Lung (tissue), 12 donors: Measurements from ENCODE around the gene TENM4. TPM values are rescaled to one million over a fixed set of nuclear protein-coding genes. Genes with fewer than 3 reads are reported as not detected.

Experiments
- ATAC-seq: fragments of 200-7000 bp; cut with Tn5 transposase; one replicate; pipeline ENCODE4 v1.9.1; 2020; ENCODE audit warnings: moderate number of reproducible peaks; ENCODE audit not compliant: insufficient read depth, low FRiP score
- DNase-seq, 3 donors: peaks; one replicate each; pipeline ENCODE4 v3.0.0-alpha.2; 2013 to 2017
- H3K27ac ChIP-seq, 2 donors: one replicate each; pipeline ENCODE4 v1.5.1; 2013; ENCODE audit warnings: mild to moderate bottlenecking in 2 of 2, moderate library complexity in 2 of 2, control low read depth in 1 of 2, inconsistent platforms in 1 of 2, low read depth in 1 of 2, low read length in 1 of 2
- H3K27me3 ChIP-seq, 3 donors: one replicate each; pipeline ENCODE4 v1.5.1; 2013; ENCODE audit warnings: low read length in 2 of 3; ENCODE audit not compliant: control insufficient read depth in 3 of 3, insufficient read depth in 3 of 3
- H3K36me3 ChIP-seq, 4 donors: one replicate each; pipeline ENCODE4 v1.5.1; 2013; ENCODE audit warnings: low read length in 4 of 4, mild to moderate bottlenecking in 1 of 4, moderate library complexity in 1 of 4; ENCODE audit not compliant: control insufficient read depth in 4 of 4, insufficient read depth in 4 of 4
- H3K4me1 ChIP-seq, 5 donors: one replicate each; pipeline ENCODE4 v1.5.1; 2013; ENCODE audit warnings: low read length in 5 of 5, mild to moderate bottlenecking in 2 of 5, moderate library complexity in 1 of 5; ENCODE audit not compliant: control insufficient read depth in 5 of 5, insufficient read depth in 5 of 5
- H3K4me3 ChIP-seq: one replicate; pipeline ENCODE4 v1.5.1; 2013; ENCODE audit warnings: mild to moderate bottlenecking, control low read depth, moderate library complexity
- H3K9ac ChIP-seq, 2 donors: one replicate each; pipeline ENCODE4 v1.5.1; 2013; ENCODE audit warnings: low read length in 2 of 2, control low read depth in 1 of 2; ENCODE audit not compliant: insufficient read depth in 1 of 2
- H3K9me3 ChIP-seq, 4 donors: one replicate each; pipeline ENCODE4 v1.5.1; 2013; ENCODE audit warnings: low read length in 3 of 4, mild to moderate bottlenecking in 1 of 4, moderate library complexity in 1 of 4; ENCODE audit not compliant: control insufficient read depth in 4 of 4, insufficient read depth in 3 of 4
- CTCF ChIP-seq: IDR thresholded peaks from 2 replicates; pipeline ENCODE4 v1.5.1; 2012; ENCODE audit warnings: mild to moderate bottlenecking; ENCODE audit errors: control extremely low read depth, extremely low read depth
- WGBS, 2 donors: extraction: QIAGEN DNeasy Blood & Tissue Kit; methylation state at CpG; one replicate each; pipeline ENCODE4 v1.1.7; 2013; 5-methylcytosine and 5-hydroxymethylcytosine counted together
- polyA plus RNA-seq, 2 donors: library from polyadenylated mRNA; stranded (reverse); fragments of 200-250 nt; gene quantifications; one replicate each; pipeline ENCODE4 v1.2.1, GENCODE V29; 2013
- total RNA-seq, 2 donors: library from RNA; depleted of rRNA in 1 of 2; stranded (reverse); fragments of >200 nt in 1 of 2; gene quantifications; one replicate each; pipeline ENCODE4 v1.2.1, GENCODE V29; 2014 to 2021
- donor health status: control.
- donor health status: control.
- donor health status: Bipolar disorder and iron deficiency.
- donor health status: healthy.
- donor health status: DM: yes; HTN: yes; CAD: no.

Gene TENM4
- total and polyA plus RNA-seq, 4 donors, result 0.28 to 16.4 (median 3.2) TPM

GRCh38 chr11:79264284-79264683, 176.5 kb downstream of the TENM4 start:
- peak in 2 of 3 donors; percentile 23 to 37 for DNase-seq
- H3K4me3 ChIP-seq, result no peak overlapping the region
- no peak for ATAC-seq
- H3K27ac ChIP-seq, result no peak overlapping the region
- H3K9ac ChIP-seq, result no peak overlapping the region
- peaks cover 0 to 23% (median 2%) of the 10 kb centered on the region in 5 donors for H3K4me1 ChIP-seq
- peaks cover 0 to 2% (median 0%) of the 10 kb centered on the region in 3 donors for H3K27me3 ChIP-seq
- no peak for TF ChIP-seq CTCF
- no peaks in the 10 kb centered on the region for H3K9me3 ChIP-seq
- no peaks in the 10 kb centered on the region for H3K36me3 ChIP-seq
- WGBS, 2 donors, result 70 to 76% methylated on average over 6 of the region's 6 CpGs

GRCh38 chr11:79263001-79263400, 177.8 kb downstream of the TENM4 start:
- H3K27ac ChIP-seq, result no peak overlapping the region
- H3K27me3 ChIP-seq, result peaks cover 0 to 2% (median 0%) of the 10 kb centered on the region in 3 donors
- no peak for TF ChIP-seq CTCF
- no peak for ATAC-seq
- H3K36me3 ChIP-seq, result no peaks in the 10 kb centered on the region
- H3K9me3 ChIP-seq, result no peaks in the 10 kb centered on the region
- DNase-seq, result peak; percentile 82 to 87 (median 83)
- 49 to 54% methylated on average over 7 of the region's 7 CpGs for WGBS, 2 donors
- peaks cover 0 to 18% (median 2%) of the 10 kb centered on the region in 5 donors for H3K4me1 ChIP-seq
- no peak overlapping the region for H3K9ac ChIP-seq
- H3K4me3 ChIP-seq, result no peak overlapping the region

- Histone ChIP-seq H3K27me3 (peaks cover 0 to 2% (median 0%) of the 10 kb centered on the region in 3 donors), H3K4me3 (no peak overlapping the region), H3K4me1 (peaks cover 0 to 18% (median 2%) of the 10 kb centered on the region in 5 donors), H3K36me3 (no peaks in the 10 kb centered on the region), H3K27ac (no peak overlapping the region), H3K9ac (no peak overlapping the region), H3K9me3 (no peaks in the 10 kb centered on the region)
- DNase-seq (peak in 2 of 3 donors; percentile 22 to 33), ATAC-seq (no peak)
- TF ChIP-seq CTCF, result no peak
- 50 to 62% methylated on average over 4 of the region's 4 CpGs for WGBS, 2 donors
Observed at GRCh38 chr11:79262221-79262620, 178.6 kb downstream of the TENM4 start.

GRCh38 chr11:79261684-79262083, 179.1 kb downstream of the TENM4 start:
- ATAC-seq (no peak), DNase-seq (no peak)
- WGBS, 2 donors, result 92 to 93% methylated on average over 3 of the region's 3 CpGs

More at GRCh38 chr11:79261684-79262083, 179.1 kb downstream of the TENM4 start:
- no peak overlapping the region for H3K27ac ChIP-seq
- no peaks in the 10 kb centered on the region for H3K9me3 ChIP-seq
- no peak overlapping the region for H3K9ac ChIP-seq
- H3K4me1 ChIP-seq, result peaks cover 0 to 18% (median 2%) of the 10 kb centered on the region in 5 donors
- no peak for TF ChIP-seq CTCF
- H3K4me3 ChIP-seq, result no peak overlapping the region
- no peaks in the 10 kb centered on the region for H3K36me3 ChIP-seq
- H3K27me3 ChIP-seq, result peaks cover 0 to 2% (median 0%) of the 10 kb centered on the region in 3 donors
